T-helper 2 cell treated with Interferon-gamma antibody and Interleukin-4, amounts not matched to agents 100 ng/mL and 5 ng/mL, for 36 hours (primary cell): ENCODE data around the gene TLR9. TPM values are rescaled to one million over a fixed set of nuclear protein-coding genes. Genes with fewer than 3 reads are reported as not detected.

Source experiments
- intact Hi-C: fragments of 100-400 bp; cut with micrococcal nuclease; formaldehyde crosslinking; loops from one replicate; pipeline ENCODE4 v1.15.1; 2023
- total RNA-seq: library from RNA; stranded (reverse); gene quantifications from 2 replicates; pipeline ENCODE4 v1.2.3, GENCODE V29; 2022

Gene TLR9
- total RNA-seq = 0.25 TPM in 1 of 2 replicates, not detected in the other

DNA sequence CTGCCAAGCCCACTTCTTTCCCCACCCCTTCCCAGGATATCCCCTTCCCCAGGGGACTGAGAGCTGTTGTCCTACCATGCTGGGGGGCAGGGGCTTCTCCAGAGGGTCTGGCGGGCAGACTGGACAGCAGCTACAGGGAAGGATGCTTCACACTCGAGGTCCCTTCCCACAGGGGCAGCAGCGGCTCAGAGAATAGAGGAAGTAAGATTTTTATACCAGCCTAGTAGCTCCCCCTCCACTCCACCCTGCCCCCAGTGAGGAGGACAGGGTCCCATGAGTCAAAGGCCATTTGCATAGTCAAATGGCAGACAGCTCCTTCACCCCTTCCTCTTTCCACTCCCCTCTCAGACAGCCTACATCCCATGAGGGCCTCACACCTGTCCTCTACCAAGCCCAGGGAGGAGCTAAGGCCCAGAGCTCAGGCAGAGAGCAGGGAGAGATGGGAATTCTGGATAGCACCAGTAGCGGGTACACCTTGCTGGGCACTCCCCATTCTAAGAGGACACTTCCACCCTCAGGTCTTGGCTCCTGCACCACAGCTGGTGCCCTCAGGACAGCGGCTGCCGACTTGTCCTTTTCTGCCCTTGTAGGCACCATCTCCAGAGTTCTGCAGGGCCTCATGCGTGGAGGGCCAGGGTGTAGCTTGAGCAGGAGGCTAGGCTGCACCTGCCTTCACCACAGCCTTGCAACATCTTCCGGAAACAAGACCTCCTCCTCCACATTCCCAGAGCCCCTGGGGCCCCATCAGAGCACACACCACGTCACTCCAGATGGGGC lies at the start of gene TLR9:
TLR9 (minus strand) TSS at position 194 of the 777 bp plus-strand sequence; CDS start at position 78, 116 bp downstream.
- intact Hi-C loops = no loop called here

DNA sequence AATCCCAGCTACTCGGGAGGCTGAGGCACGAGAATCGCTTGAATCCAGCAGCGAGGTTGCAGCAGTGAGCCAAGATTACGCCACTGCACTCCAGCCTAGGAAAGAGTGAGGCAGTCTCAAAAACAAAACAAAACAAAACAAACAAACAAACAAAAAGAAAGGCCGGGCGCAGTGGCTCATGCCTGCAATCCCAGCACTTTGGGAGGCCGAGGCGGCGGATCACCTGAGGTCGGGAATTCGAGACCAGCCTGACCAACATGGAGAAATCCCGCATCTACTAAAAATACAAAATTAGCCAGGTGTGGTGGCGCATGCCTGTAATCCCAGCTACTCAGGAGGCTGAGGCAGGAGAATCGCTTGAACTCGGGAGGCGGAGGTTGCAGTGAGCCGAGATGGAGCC lies 49.3 kb upstream of the TLR9 start:
- intact Hi-C loops = loop anchor here (5.0 to 10.0 kb wide), 2 partner anchors 122 to 260 kb away; partner anchors contain the start of genes NT5DC2, POC1A and UQCC5

DNA sequence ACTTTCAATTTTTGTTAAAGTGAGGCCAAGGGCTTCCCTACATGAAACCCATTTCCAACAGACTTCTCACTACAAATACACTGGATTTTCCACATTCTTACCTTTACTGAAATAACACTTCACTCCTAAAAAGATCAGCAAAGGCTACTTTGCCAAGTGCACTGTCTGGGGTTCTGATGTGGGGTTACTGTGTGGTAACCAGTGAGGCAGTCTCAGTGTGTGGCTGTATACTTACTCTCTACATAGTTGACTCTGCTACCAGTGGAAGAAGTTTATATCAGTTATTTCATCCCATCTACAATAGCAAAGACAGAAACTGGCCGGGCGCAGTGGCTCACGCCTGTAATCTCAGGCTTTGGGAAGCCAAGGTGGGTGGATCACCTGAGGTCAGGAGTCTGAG lies 47.4 kb upstream of the TLR9 start:
- intact Hi-C loops = loop anchor here (10.0 kb wide), 1 partner anchor 262 kb away; the partner anchor contains the start of genes NT5DC2 and UQCC5

DNA sequence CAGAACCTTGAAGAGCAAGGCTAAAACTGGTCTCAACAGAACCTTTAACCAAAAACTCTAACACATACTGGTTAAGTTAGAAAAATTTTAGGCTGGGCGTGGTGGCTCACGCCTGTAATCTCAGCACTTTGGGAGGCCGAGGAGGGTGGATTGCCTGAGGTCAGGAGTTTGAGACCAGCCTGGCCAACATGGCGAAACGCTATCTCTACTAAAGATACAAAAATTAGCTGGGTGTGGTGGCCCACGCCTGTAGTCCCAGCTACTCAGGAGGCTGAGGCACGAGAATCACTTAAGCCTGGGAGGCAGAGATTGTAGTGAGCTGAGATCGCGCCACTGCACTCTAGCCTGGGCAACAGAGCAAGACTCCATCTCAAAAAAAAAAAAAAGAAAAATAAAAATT lies 46.7 kb upstream of the TLR9 start:
- intact Hi-C loops = loop anchor here (10.0 kb wide), 1 partner anchor 263 kb away; the partner anchor contains the start of genes NT5DC2 and UQCC5

GRCh38 chr3:52270252-52270754 lies 44.9 kb upstream of the TLR9 start:
- intact Hi-C loops = loop anchor here (10.0 kb wide), 1 partner anchor 264 kb away; the partner anchor contains the start of genes NT5DC2 and UQCC5

GRCh38 chr3:52269776-52270175 lies 44.3 kb upstream of the TLR9 start:
- intact Hi-C loops = loop anchor here (10.0 kb wide), 1 partner anchor 265 kb away; the partner anchor contains the start of genes NT5DC2 and UQCC5

DNA sequence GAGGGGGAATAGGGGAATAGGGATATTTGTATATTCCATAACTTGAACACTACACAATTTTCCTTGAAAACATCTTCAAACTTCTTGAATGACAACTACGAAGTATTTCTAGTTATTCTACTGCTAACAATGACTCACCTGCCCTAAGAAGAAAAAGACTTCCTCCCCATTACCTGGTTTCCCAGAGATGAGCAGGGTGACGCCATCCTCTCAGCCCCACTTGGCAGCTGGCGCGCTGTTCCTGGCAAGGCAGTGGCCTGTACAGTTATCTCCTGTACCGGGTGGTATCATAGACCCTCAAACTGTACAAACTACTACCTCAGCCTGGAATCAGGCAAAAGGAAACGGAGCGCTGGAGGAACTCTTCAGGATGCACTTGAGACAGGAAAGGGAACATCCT lies 42.6 kb upstream of the TLR9 start:
- intact Hi-C loops = no loop called here

GRCh38 chr3:52265387-52265786 lies 39.9 kb upstream of the TLR9 start:
- intact Hi-C loops = no loop called here

- intact Hi-C loops = no loop called here
Measured at GRCh38 chr3:52262447-52262846, 37.0 kb upstream of the TLR9 start.

DNA sequence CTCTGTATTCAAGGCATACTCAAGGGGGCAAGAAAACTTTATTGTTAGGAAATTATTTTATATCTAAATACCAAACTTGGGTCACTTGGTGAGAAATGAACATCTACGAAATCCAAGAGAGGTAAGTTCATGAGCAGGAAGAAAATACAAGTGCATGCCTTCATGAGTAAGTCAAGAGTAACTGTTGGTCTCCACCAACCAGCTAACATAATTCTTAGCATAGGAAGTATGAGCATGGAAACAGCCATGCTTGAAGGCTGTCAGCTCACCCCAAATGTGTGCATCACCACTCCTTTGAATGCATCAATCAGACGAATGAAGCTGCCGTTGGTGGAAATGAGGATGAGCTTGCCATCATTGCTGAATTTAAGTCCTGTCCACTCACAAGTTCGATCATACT lies 34.0 kb upstream of the TLR9 start:
- intact Hi-C loops = no loop called here

GRCh38 chr3:52259035-52259434 lies 33.6 kb upstream of the TLR9 start:
- intact Hi-C loops = no loop called here

GRCh38 chr3:52257911-52258310 lies 32.5 kb upstream of the TLR9 start:
- intact Hi-C loops = no loop called here

DNA sequence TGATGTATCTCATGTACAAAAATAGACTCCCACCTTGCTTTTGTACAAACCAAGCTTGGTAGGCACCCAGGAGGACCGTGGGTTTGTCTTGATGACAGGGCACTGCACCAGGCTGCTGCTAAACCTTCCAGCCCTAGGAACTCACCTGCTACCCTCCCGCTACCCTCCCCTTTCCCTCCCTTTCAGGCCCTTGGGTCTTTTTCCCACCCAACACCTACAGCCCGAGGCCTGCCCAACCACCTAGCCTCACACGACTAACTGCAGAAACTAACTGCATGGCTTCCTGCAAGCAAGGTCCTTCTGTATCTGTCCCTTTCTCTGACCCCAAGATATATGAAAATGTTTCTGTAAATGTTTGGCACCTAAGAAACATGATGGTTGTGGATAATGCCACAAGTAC lies 31.2 kb upstream of the TLR9 start:
- intact Hi-C loops = no loop called here

DNA sequence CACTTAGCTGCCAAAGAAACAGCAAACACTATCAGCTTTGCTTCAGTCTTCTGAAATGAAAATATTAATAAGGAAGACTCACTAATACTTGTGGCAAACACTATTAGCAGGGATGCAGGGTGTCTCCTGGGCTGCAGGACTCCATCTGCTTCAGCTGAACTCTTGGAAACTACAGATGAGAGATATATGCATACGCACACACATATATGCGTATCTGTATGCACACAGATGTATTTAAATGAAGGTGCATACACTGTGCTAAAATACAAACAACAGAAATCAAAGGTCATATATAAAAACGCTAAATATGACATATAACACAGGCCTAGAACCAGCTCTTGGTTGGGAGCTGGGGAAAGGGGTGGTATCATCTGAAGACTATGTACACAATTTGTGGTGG lies 30.7 kb upstream of the TLR9 start:
- intact Hi-C loops = no loop called here

- intact Hi-C loops = no loop called here
Measured at GRCh38 chr3:52254608-52255007, 29.2 kb upstream of the TLR9 start.

GRCh38 chr3:52253314-52254304 lies 28.2 kb upstream of the TLR9 start:
- intact Hi-C loops = loop anchor here (1.0 kb wide), 3 partner anchors 13 to 25 kb away; partner anchors contain the start of gene WDR82

- intact Hi-C loops = no loop called here
Measured at GRCh38 chr3:52250122-52250521, 24.7 kb upstream of the TLR9 start.

GRCh38 chr3:52249683-52250082 lies 24.2 kb upstream of the TLR9 start:
- intact Hi-C loops = no loop called here

DNA sequence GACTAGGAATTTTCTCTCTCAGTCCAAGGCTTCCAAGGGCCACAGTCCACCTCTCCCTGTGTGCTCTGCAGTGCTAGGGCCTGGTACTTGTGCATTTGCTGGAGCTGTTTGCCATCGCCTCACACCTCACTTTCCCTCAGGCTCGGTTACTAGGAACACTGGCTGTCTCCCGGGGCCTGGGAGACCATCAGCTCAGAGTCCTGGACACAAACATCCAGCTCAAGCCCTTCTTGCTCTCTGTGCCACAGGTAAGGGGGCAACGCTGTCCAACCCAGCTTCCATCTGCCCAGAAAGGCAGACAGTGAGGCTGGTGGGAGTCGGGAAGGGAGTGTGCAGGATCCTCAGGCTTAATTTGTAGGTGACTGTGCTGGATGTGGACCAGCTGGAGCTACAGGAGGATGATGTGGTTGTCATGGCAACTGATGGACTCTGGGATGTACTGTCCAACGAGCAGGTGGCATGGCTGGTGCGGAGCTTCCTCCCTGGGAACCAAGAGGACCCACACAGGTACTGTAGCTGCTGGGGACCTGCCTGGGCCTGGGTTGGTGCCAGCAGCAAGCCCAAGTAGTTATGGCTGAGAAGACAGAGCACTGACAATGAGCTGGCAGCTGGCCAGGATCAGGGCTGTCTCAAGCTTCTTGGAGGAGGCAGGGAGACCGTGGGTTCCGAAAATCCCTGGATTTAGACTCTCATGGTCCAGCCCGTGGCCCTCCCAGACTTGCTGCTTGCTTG lies 23.5 kb upstream of the TLR9 start:
- intact Hi-C loops = no loop called here

GRCh38 chr3:52248165-52248541 lies 22.7 kb upstream of the TLR9 start:
- intact Hi-C loops = no loop called here
